Endothelial cell of umbilical vein (primary cell): ENCODE results near the gene ARHGAP32.

ENCODE experiments used
- EZH2 ChIP-seq: IDR thresholded peaks from 2 replicates; pipeline ENCODE4 v1.6.1; 2012; ENCODE audit warnings: borderline replicate concordance, low read depth, mild to moderate bottlenecking, moderate library complexity, low read length, inconsistent platforms; ENCODE audit not compliant: severe bottlenecking
- POLR2A ChIP-seq: IDR thresholded peaks from 2 replicates; pipeline ENCODE4 v1.6.1; 2012; ENCODE audit warnings: low read depth, mild to moderate bottlenecking, control low read depth, low read length
- TF ChIP-seq, protein P1 (sequence below), 2 donors: IDR thresholded peaks; 1 replicate in 1 of 2; 2 replicates in 1 of 2; pipeline ENCODE4 v1.5.1; 2011; ENCODE audit warnings: low read length in 2 of 2, mild to moderate bottlenecking in 2 of 2, moderate library complexity in 2 of 2, control low read depth in 1 of 2, inconsistent platforms in 1 of 2, low read depth in 1 of 2; ENCODE audit not compliant: insufficient read depth in 1 of 2; ENCODE audit errors: extremely low read depth in 1 of 2

GRCh38 chr11:129191649-129192048, 476 bp downstream of the ARHGAP32 start:
- TF ChIP-seq, protein P1, sequence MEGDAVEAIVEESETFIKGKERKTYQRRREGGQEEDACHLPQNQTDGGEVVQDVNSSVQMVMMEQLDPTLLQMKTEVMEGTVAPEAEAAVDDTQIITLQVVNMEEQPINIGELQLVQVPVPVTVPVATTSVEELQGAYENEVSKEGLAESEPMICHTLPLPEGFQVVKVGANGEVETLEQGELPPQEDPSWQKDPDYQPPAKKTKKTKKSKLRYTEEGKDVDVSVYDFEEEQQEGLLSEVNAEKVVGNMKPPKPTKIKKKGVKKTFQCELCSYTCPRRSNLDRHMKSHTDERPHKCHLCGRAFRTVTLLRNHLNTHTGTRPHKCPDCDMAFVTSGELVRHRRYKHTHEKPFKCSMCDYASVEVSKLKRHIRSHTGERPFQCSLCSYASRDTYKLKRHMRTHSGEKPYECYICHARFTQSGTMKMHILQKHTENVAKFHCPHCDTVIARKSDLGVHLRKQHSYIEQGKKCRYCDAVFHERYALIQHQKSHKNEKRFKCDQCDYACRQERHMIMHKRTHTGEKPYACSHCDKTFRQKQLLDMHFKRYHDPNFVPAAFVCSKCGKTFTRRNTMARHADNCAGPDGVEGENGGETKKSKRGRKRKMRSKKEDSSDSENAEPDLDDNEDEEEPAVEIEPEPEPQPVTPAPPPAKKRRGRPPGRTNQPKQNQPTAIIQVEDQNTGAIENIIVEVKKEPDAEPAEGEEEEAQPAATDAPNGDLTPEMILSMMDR (IDR thresholded peaks at IDR 0.05; ENCODE audit: extremely low read depth in 1 of 2, insufficient read depth in 1 of 2, low read depth in 1 of 2, low read length in 2 of 2): no peak
- TF ChIP-seq EZH2: no peak
- TF ChIP-seq POLR2A: no peak
